ENCODE data around the gene TPO. TPM values are rescaled to one million over a fixed set of nuclear protein-coding genes. Genes with fewer than 3 reads are reported as not detected.

The TPO gene
- total RNA-seq, 1 experiment from 2014 or later: not detected

DNA sequence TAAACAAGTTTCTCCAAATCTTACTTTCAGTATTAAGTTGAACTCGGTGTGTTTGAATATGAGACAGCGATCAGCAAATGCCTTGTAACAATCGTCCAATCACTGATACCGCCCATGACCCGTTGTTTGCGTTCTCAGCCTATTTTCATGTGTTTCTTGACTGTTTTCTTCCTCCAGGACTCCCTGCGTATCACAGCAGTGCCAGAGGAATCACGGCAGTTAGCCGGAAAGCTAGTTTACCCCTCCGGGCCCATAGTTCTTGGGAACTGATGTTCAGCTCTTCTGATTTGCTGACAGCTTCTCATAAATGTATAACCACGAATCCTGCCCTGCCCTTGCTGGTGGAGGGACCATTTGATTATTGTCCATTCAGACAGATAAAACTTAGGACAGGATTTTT, 42.2 kb upstream of the TPO start:
- no TSS peak for BruUV-seq (replicated peaks)
- peak overlapping the region in 1 of 2 experiments; percentile 33; a peak in 2 of 4 replicates for H3K4me3 ChIP-seq (ENCODE audit: low read depth in 2 of 2, low read length in 2 of 2)
- TF ChIP-seq SIN3A (IDR thresholded peaks at IDR 0.05; ENCODE audit: borderline replicate concordance, insufficient read depth, low read depth, low read length): no peak
- no peak for TF ChIP-seq POLR2AphosphoS5 (IDR thresholded peaks at IDR 0.05; ENCODE audit: low read depth, low read length)
- TF ChIP-seq, protein P1, sequence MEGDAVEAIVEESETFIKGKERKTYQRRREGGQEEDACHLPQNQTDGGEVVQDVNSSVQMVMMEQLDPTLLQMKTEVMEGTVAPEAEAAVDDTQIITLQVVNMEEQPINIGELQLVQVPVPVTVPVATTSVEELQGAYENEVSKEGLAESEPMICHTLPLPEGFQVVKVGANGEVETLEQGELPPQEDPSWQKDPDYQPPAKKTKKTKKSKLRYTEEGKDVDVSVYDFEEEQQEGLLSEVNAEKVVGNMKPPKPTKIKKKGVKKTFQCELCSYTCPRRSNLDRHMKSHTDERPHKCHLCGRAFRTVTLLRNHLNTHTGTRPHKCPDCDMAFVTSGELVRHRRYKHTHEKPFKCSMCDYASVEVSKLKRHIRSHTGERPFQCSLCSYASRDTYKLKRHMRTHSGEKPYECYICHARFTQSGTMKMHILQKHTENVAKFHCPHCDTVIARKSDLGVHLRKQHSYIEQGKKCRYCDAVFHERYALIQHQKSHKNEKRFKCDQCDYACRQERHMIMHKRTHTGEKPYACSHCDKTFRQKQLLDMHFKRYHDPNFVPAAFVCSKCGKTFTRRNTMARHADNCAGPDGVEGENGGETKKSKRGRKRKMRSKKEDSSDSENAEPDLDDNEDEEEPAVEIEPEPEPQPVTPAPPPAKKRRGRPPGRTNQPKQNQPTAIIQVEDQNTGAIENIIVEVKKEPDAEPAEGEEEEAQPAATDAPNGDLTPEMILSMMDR (IDR thresholded peaks at IDR 0.05): no peak
- TF ChIP-seq TCF7L2 (IDR thresholded peaks at IDR 0.05; ENCODE audit: low read depth, low read length): no peak
- TF ChIP-seq, protein P2, sequence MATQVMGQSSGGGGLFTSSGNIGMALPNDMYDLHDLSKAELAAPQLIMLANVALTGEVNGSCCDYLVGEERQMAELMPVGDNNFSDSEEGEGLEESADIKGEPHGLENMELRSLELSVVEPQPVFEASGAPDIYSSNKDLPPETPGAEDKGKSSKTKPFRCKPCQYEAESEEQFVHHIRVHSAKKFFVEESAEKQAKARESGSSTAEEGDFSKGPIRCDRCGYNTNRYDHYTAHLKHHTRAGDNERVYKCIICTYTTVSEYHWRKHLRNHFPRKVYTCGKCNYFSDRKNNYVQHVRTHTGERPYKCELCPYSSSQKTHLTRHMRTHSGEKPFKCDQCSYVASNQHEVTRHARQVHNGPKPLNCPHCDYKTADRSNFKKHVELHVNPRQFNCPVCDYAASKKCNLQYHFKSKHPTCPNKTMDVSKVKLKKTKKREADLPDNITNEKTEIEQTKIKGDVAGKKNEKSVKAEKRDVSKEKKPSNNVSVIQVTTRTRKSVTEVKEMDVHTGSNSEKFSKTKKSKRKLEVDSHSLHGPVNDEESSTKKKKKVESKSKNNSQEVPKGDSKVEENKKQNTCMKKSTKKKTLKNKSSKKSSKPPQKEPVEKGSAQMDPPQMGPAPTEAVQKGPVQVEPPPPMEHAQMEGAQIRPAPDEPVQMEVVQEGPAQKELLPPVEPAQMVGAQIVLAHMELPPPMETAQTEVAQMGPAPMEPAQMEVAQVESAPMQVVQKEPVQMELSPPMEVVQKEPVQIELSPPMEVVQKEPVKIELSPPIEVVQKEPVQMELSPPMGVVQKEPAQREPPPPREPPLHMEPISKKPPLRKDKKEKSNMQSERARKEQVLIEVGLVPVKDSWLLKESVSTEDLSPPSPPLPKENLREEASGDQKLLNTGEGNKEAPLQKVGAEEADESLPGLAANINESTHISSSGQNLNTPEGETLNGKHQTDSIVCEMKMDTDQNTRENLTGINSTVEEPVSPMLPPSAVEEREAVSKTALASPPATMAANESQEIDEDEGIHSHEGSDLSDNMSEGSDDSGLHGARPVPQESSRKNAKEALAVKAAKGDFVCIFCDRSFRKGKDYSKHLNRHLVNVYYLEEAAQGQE (IDR thresholded peaks at IDR 0.05; ENCODE audit: insufficient read depth in 1 of 2, low read depth in 2 of 2, low read length in 1 of 2): no peak
- no peak overlapping the region for H3K27ac ChIP-seq (ENCODE audit: low read length)
- intact Hi-C loops (cut with micrococcal nuclease; ENCODE audit: unreplicated experiment): no loop called here
- H3K4me1 ChIP-seq (ENCODE audit: control insufficient read depth, insufficient read depth, low read length): no peaks in the 10 kb centered on the region
- ATAC-seq: no peak
- in situ Hi-C loops (cut with HindIII; ENCODE audit: low pct_unique_long_range_greater_than_20kb, low sequenced_read_pairs): no loop called here
- ChIA-PET CTCF (no interaction called here), POLR2A (no interaction called here)
- H3K9me3 ChIP-seq (ENCODE audit: control insufficient read depth, insufficient read depth, low read depth, low read length): no peaks in the 10 kb centered on the region
- H3K36me3 ChIP-seq (ENCODE audit: control insufficient read depth, insufficient read depth, low read length): no peaks in the 10 kb centered on the region
- no peaks in the 10 kb centered on the region for H3K27me3 ChIP-seq (ENCODE audit: control insufficient read depth, insufficient read depth, low read length)
- DNase-seq (ENCODE audit: low read depth, low spot score): no peak

DNA sequence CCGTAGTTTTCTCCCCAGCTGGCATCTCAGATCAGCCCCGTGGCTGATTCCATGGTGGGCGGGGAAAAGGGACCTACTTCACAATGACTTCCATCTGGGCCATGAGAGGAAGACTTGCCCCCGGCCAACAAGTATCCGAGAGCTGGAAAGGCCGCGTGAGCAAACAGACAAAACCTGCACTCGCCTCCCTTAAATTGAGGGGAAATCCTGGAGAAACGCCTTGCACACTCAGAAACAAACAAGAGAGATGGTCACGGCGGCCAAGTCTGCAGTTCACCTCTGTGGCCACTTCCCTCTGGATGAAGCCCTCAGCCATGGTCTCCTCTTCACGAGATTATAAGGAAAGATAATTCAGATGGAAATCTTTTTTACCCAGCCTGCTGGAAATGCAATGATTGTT, 39.4 kb upstream of the TPO start:
- TF ChIP-seq, protein P2 (IDR thresholded peaks at IDR 0.05; ENCODE audit: insufficient read depth in 1 of 2, low read depth in 2 of 2, low read length in 1 of 2): no peak
- TF ChIP-seq POLR2AphosphoS5 (IDR thresholded peaks at IDR 0.05; ENCODE audit: low read depth, low read length) (no peak), TCF7L2 (IDR thresholded peaks at IDR 0.05; ENCODE audit: low read depth, low read length) (no peak)
- ChIA-PET POLR2A (no interaction called here), CTCF (no interaction called here)
- Histone ChIP-seq H3K27me3 (ENCODE audit: control insufficient read depth, insufficient read depth, low read length) (no peaks in the 10 kb centered on the region), H3K4me3 (ENCODE audit: low read depth in 2 of 2, low read length in 2 of 2) (no peak overlapping the region), H3K27ac (ENCODE audit: low read length) (no peak overlapping the region), H3K4me1 (ENCODE audit: control insufficient read depth, insufficient read depth, low read length) (no peaks in the 10 kb centered on the region), H3K9me3 (ENCODE audit: control insufficient read depth, insufficient read depth, low read depth, low read length) (no peaks in the 10 kb centered on the region), H3K36me3 (ENCODE audit: control insufficient read depth, insufficient read depth, low read length) (no peaks in the 10 kb centered on the region)
- ATAC-seq (no peak), DNase-seq (ENCODE audit: low read depth, low spot score) (no peak)
- in situ Hi-C loops (cut with HindIII; ENCODE audit: low pct_unique_long_range_greater_than_20kb, low sequenced_read_pairs): no loop called here
- intact Hi-C loops (cut with micrococcal nuclease; ENCODE audit: unreplicated experiment): no loop called here
- no TSS peak for BruUV-seq (replicated peaks)

All from Panc1 (cell line).